ENCODE measurements around the gene IPPK. TPM values are rescaled to one million over a fixed set of nuclear protein-coding genes. Genes with fewer than 3 reads are reported as not detected.
A peak's percentile ranks its signal among the peaks of the same experiment; 100 is the strongest.
"Not testable (repeated sequence)": the region's sequence is repeated elsewhere in the genome, so short reads cannot be mapped to it uniquely, and the experiment has no call there.

IPPK gene
- total RNA-seq, 4 donors from 2014 or later = 6.8 to 11.4 (median 7.5) TPM

- intact Hi-C loops (cut with DNase I; ENCODE audit: low total_unique reads) = no loop called here
Observed at GRCh38 chr9:92599938-92600461, 69.9 kb downstream of the IPPK start.

DNA sequence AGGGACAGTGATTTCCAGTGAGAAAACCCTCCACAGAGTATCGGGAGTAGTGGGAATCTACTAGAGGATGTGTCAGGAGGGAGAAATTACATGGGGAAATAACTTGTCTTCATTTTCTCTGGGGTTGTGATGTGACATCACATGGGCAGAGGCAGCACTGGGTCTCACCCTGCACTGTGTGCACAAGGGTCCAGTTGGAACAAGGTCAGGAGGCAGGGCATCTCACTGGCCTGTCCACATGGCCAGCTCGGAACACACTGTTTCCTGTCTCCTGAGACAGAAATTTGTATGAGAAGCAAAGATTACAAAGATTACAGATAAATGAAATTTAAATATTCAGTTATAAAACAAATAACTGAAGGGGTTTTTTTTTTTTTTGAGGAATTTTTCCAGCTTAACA is 71.5 kb downstream of the IPPK start:
- intact Hi-C loops (cut with DNase I; ENCODE audit: low total_unique reads) = no loop called here
- no peak for ATAC-seq

More at GRCh38 chr9:92599938-92600461, 69.9 kb downstream of the IPPK start:
- peak overlapping the region in 3 of 4 donors; percentile 55 to 77 (median 68) for H3K27ac ChIP-seq
- no peaks in the 10 kb centered on the region for H3K36me3 ChIP-seq
- DNase-seq (no peak), ATAC-seq (no peak)
- no peak for TF ChIP-seq CTCF (IDR thresholded peaks at IDR 0.05 in 4 of 5, conservative IDR thresholded peaks at IDR 0.05 in 1 of 5)
- no peak for TF ChIP-seq POLR2A (IDR thresholded peaks at IDR 0.05)
- peaks cover 0 to 3% of the 10 kb centered on the region in 2 donors for H3K4me1 ChIP-seq
- no peaks in the 10 kb centered on the region for H3K9me3 ChIP-seq
- no peaks in the 10 kb centered on the region for H3K27me3 ChIP-seq
- in situ Hi-C loops (cut with MboI; ENCODE audit: low sequenced_read_pairs in 4 of 4) = loop anchor here in 1 of 4 donors (25.0 kb wide), 1 partner anchor 88 kb away; no protein-coding TSS in a partner anchor
- no peak overlapping the region for H3K4me3 ChIP-seq

DNA sequence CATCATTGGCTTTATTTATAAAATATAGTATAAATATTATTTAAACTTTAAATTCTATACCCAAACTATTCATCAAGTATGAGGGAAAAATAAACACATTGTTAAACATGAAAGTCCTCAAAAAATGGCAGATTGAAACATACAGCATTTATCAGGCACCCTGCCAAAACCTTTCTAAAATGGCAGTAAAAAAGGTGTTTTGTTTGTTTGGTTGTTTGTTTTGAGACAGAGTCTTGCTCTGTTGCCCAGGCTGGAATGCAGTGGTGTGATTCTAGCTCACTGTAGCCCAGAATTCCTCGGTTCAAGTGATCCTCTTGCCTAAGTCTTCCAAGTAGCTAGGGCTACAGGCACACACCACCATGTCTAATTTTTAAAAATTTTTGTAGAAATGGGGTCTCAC is 74.0 kb downstream of the IPPK start:
- ATAC-seq = no peak

More for the DNA sequence above, 71.5 kb downstream of the IPPK start:
- no peak for DNase-seq
- peaks cover 3 to 4% of the 10 kb centered on the region in 2 donors for H3K4me1 ChIP-seq
- no peaks in the 10 kb centered on the region for H3K9me3 ChIP-seq
- peak overlapping the region in 3 of 4 donors; percentile 44 to 77 (median 50) for H3K27ac ChIP-seq
- no peaks in the 10 kb centered on the region for H3K36me3 ChIP-seq
- no peaks in the 10 kb centered on the region for H3K27me3 ChIP-seq
- H3K4me3 ChIP-seq = no peak overlapping the region
- TF ChIP-seq CTCF (IDR thresholded peaks at IDR 0.05 in 4 of 5, conservative IDR thresholded peaks at IDR 0.05 in 1 of 5) (no peak), POLR2A (IDR thresholded peaks at IDR 0.05) (no peak)
- in situ Hi-C loops (cut with MboI; ENCODE audit: low sequenced_read_pairs in 4 of 4) = no loop called here

DNA sequence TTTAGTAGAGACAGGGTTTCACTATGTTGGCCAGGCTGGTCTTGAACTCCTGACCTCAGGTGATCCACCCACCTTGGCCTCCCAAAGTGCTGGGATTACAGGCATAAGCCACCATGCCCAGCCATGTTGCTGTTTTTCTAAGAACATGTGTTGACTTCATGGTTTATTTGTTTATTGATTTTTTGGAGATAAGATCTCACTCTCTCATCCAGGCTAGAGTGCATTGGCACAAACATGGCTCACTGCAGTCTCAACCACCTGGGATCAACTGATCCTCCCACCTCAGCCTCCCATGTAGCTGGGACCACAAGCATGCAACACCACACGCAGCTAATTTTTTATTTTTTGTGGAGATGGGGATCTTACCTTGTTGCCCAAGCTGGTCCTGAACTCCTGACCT is 74.9 kb downstream of the IPPK start:
- in situ Hi-C loops (cut with MboI; ENCODE audit: low sequenced_read_pairs in 4 of 4); H3K9me3 ChIP-seq; H3K27me3 ChIP-seq; ATAC-seq; intact Hi-C loops (cut with DNase I; ENCODE audit: low total_unique reads); H3K27ac ChIP-seq; H3K36me3 ChIP-seq; DNase-seq; H3K4me3 ChIP-seq: not testable (repeated sequence)
- peaks cover 5 to 15% of the 10 kb centered on the region in 2 donors for H3K4me1 ChIP-seq

More for the DNA sequence above, 74.0 kb downstream of the IPPK start:
- H3K36me3 ChIP-seq = no peaks in the 10 kb centered on the region
- intact Hi-C loops (cut with DNase I; ENCODE audit: low total_unique reads) (no loop called here), in situ Hi-C loops (cut with MboI; ENCODE audit: low sequenced_read_pairs in 4 of 4) (no loop called here)
- no peak overlapping the region for H3K27ac ChIP-seq
- H3K9me3 ChIP-seq = no peaks in the 10 kb centered on the region
- no peaks in the 10 kb centered on the region for H3K27me3 ChIP-seq
- no peak for TF ChIP-seq POLR2A (IDR thresholded peaks at IDR 0.05)
- no peak for TF ChIP-seq CTCF (IDR thresholded peaks at IDR 0.05 in 4 of 5, conservative IDR thresholded peaks at IDR 0.05 in 1 of 5)
- no peak for DNase-seq
- H3K4me1 ChIP-seq = peaks cover 3 to 7% of the 10 kb centered on the region in 2 donors
- H3K4me3 ChIP-seq = no peak overlapping the region

GRCh38 chr9:92592946-92593861 is 76.7 kb downstream of the IPPK start:
- no peak for ATAC-seq
- H3K36me3 ChIP-seq = no peaks in the 10 kb centered on the region
- no peak overlapping the region for H3K27ac ChIP-seq
- no peaks in the 10 kb centered on the region for H3K27me3 ChIP-seq
- no peaks in the 10 kb centered on the region for H3K9me3 ChIP-seq
- no peak for DNase-seq
- peaks cover 4 to 20% of the 10 kb centered on the region in 2 donors for H3K4me1 ChIP-seq
- in situ Hi-C loops (cut with MboI; ENCODE audit: low sequenced_read_pairs in 4 of 4) (no loop called here), intact Hi-C loops (cut with DNase I; ENCODE audit: low total_unique reads) (no loop called here)
- no peak for TF ChIP-seq CTCF (IDR thresholded peaks at IDR 0.05 in 4 of 5, conservative IDR thresholded peaks at IDR 0.05 in 1 of 5)
- TF ChIP-seq POLR2A (IDR thresholded peaks at IDR 0.05) = no peak
- H3K4me3 ChIP-seq = no peak overlapping the region

Measured in gastrocnemius medialis (tissue), 4 donors.